ENCODE measurements around the gene ETDC.

GRCh38 chrX:135347381-135348016, 38.2 kb downstream of the ETDC start:
- TF ChIP-seq CTCF (conservative IDR thresholded peaks at IDR 0.05; ENCODE audit: low read depth in 2 of 2) = no peak
- no peak for TF ChIP-seq EZH2 (IDR thresholded peaks at IDR 0.05; ENCODE audit: low read depth, unreplicated experiment)
- TF ChIP-seq POLR2AphosphoS5 (IDR thresholded peaks at IDR 0.05; ENCODE audit: low read depth) = no peak

Measured in GM23338 (cell line).